ENCODE measurements around the gene SERPINC1.

SERPINC1 gene

GRCh38 chr1:173917635-173918493 is 737 bp upstream of the SERPINC1 start:
- no peaks in the 10 kb centered on the region for H3K36me3 ChIP-seq (ENCODE audit: control insufficient read depth, insufficient read depth, low read length)
- H3K4me1 ChIP-seq (ENCODE audit: control insufficient read depth, insufficient read depth, low read length) = no peaks in the 10 kb centered on the region
- no peaks in the 10 kb centered on the region for H3K27me3 ChIP-seq (ENCODE audit: control insufficient read depth, insufficient read depth, low read length)
- H3K9me3 ChIP-seq (ENCODE audit: control insufficient read depth, low read length) = no peaks in the 10 kb centered on the region
- no peak overlapping the region for H3K9ac ChIP-seq (ENCODE audit: low read length)
- no peak overlapping the region for H3K4me3 ChIP-seq (ENCODE audit: low read length)

GRCh38 chr1:173916667-173917066 is 460 bp downstream of the SERPINC1 start:
- no peaks in the 10 kb centered on the region for H3K9me3 ChIP-seq (ENCODE audit: control insufficient read depth, low read length)
- H3K4me3 ChIP-seq (ENCODE audit: low read length) = no peak overlapping the region
- H3K27me3 ChIP-seq (ENCODE audit: control insufficient read depth, insufficient read depth, low read length) = no peaks in the 10 kb centered on the region
- no peaks in the 10 kb centered on the region for H3K36me3 ChIP-seq (ENCODE audit: control insufficient read depth, insufficient read depth, low read length)
- no peaks in the 10 kb centered on the region for H3K4me1 ChIP-seq (ENCODE audit: control insufficient read depth, insufficient read depth, low read length)
- H3K9ac ChIP-seq (ENCODE audit: low read length) = no peak overlapping the region

- Histone ChIP-seq H3K27me3 (ENCODE audit: control insufficient read depth, insufficient read depth, low read length) (no peaks in the 10 kb centered on the region), H3K9ac (ENCODE audit: low read length) (no peak overlapping the region), H3K36me3 (ENCODE audit: control insufficient read depth, insufficient read depth, low read length) (no peaks in the 10 kb centered on the region), H3K4me3 (ENCODE audit: low read length) (no peak overlapping the region), H3K4me1 (ENCODE audit: control insufficient read depth, insufficient read depth, low read length) (no peaks in the 10 kb centered on the region), H3K9me3 (ENCODE audit: control insufficient read depth, low read length) (no peaks in the 10 kb centered on the region)
Observed at GRCh38 chr1:173915596-173915995, 1.5 kb downstream of the SERPINC1 start.

- no peak overlapping the region for H3K4me3 ChIP-seq (ENCODE audit: low read length)
- no peaks in the 10 kb centered on the region for H3K4me1 ChIP-seq (ENCODE audit: control insufficient read depth, insufficient read depth, low read length)
- H3K27me3 ChIP-seq (ENCODE audit: control insufficient read depth, insufficient read depth, low read length) = no peaks in the 10 kb centered on the region
- H3K9me3 ChIP-seq (ENCODE audit: control insufficient read depth, low read length) = no peaks in the 10 kb centered on the region
- H3K36me3 ChIP-seq (ENCODE audit: control insufficient read depth, insufficient read depth, low read length) = no peaks in the 10 kb centered on the region
- no peak overlapping the region for H3K9ac ChIP-seq (ENCODE audit: low read length)
Observed at GRCh38 chr1:173914366-173914871, 2.7 kb downstream of the SERPINC1 start.

- no peaks in the 10 kb centered on the region for H3K9me3 ChIP-seq (ENCODE audit: control insufficient read depth, low read length)
- no peaks in the 10 kb centered on the region for H3K4me1 ChIP-seq (ENCODE audit: control insufficient read depth, insufficient read depth, low read length)
- no peaks in the 10 kb centered on the region for H3K27me3 ChIP-seq (ENCODE audit: control insufficient read depth, insufficient read depth, low read length)
- no peaks in the 10 kb centered on the region for H3K36me3 ChIP-seq (ENCODE audit: control insufficient read depth, insufficient read depth, low read length)
- no peak overlapping the region for H3K4me3 ChIP-seq (ENCODE audit: low read length)
- H3K9ac ChIP-seq (ENCODE audit: low read length) = no peak overlapping the region
Observed at GRCh38 chr1:173913111-173913510, 4.0 kb downstream of the SERPINC1 start.

- Histone ChIP-seq H3K36me3 (ENCODE audit: control insufficient read depth, insufficient read depth, low read length) (no peaks in the 10 kb centered on the region), H3K27me3 (ENCODE audit: control insufficient read depth, insufficient read depth, low read length) (no peaks in the 10 kb centered on the region), H3K4me1 (ENCODE audit: control insufficient read depth, insufficient read depth, low read length) (peaks cover 9% of the 10 kb centered on the region), H3K9ac (ENCODE audit: low read length) (no peak overlapping the region), H3K4me3 (ENCODE audit: low read length) (no peak overlapping the region), H3K9me3 (ENCODE audit: control insufficient read depth, low read length) (no peaks in the 10 kb centered on the region)
Observed at GRCh38 chr1:173903827-173904531, 13.1 kb downstream of the SERPINC1 start.

GRCh38 chr1:173900992-173901391 is 16.1 kb downstream of the SERPINC1 start:
- no peaks in the 10 kb centered on the region for H3K27me3 ChIP-seq (ENCODE audit: control insufficient read depth, insufficient read depth, low read length)
- no peak overlapping the region for H3K4me3 ChIP-seq (ENCODE audit: low read length)
- no peak overlapping the region for H3K9ac ChIP-seq (ENCODE audit: low read length)
- H3K9me3 ChIP-seq (ENCODE audit: control insufficient read depth, low read length) = no peaks in the 10 kb centered on the region
- no peaks in the 10 kb centered on the region for H3K36me3 ChIP-seq (ENCODE audit: control insufficient read depth, insufficient read depth, low read length)
- H3K4me1 ChIP-seq (ENCODE audit: control insufficient read depth, insufficient read depth, low read length) = peaks cover 13% of the 10 kb centered on the region

GRCh38 chr1:173900427-173900826 is 16.7 kb downstream of the SERPINC1 start:
- H3K9ac ChIP-seq (ENCODE audit: low read length) = no peak overlapping the region
- H3K9me3 ChIP-seq (ENCODE audit: control insufficient read depth, low read length) = no peaks in the 10 kb centered on the region
- H3K27me3 ChIP-seq (ENCODE audit: control insufficient read depth, insufficient read depth, low read length) = no peaks in the 10 kb centered on the region
- H3K4me3 ChIP-seq (ENCODE audit: low read length) = no peak overlapping the region
- peaks cover 13% of the 10 kb centered on the region for H3K4me1 ChIP-seq (ENCODE audit: control insufficient read depth, insufficient read depth, low read length)
- no peaks in the 10 kb centered on the region for H3K36me3 ChIP-seq (ENCODE audit: control insufficient read depth, insufficient read depth, low read length)

GRCh38 chr1:173894189-173894588 is 22.9 kb downstream of the SERPINC1 start:
- H3K36me3 ChIP-seq (ENCODE audit: control insufficient read depth, insufficient read depth, low read length) = no peaks in the 10 kb centered on the region
- H3K9me3 ChIP-seq (ENCODE audit: control insufficient read depth, low read length) = no peaks in the 10 kb centered on the region
- no peak overlapping the region for H3K4me3 ChIP-seq (ENCODE audit: low read length)
- peaks cover 4% of the 10 kb centered on the region for H3K4me1 ChIP-seq (ENCODE audit: control insufficient read depth, insufficient read depth, low read length)
- H3K9ac ChIP-seq (ENCODE audit: low read length) = no peak overlapping the region
- H3K27me3 ChIP-seq (ENCODE audit: control insufficient read depth, insufficient read depth, low read length) = no peaks in the 10 kb centered on the region

- H3K36me3 ChIP-seq (ENCODE audit: control insufficient read depth, insufficient read depth, low read length) = no peaks in the 10 kb centered on the region
- H3K27me3 ChIP-seq (ENCODE audit: control insufficient read depth, insufficient read depth, low read length) = no peaks in the 10 kb centered on the region
- no peaks in the 10 kb centered on the region for H3K9me3 ChIP-seq (ENCODE audit: control insufficient read depth, low read length)
- no peak overlapping the region for H3K4me3 ChIP-seq (ENCODE audit: low read length)
- H3K4me1 ChIP-seq (ENCODE audit: control insufficient read depth, insufficient read depth, low read length) = peaks cover 4% of the 10 kb centered on the region
- no peak overlapping the region for H3K9ac ChIP-seq (ENCODE audit: low read length)
Observed at GRCh38 chr1:173893611-173894010, 23.5 kb downstream of the SERPINC1 start.

- Histone ChIP-seq H3K4me1 (ENCODE audit: control insufficient read depth, insufficient read depth, low read length) (no peaks in the 10 kb centered on the region), H3K9me3 (ENCODE audit: control insufficient read depth, low read length) (no peaks in the 10 kb centered on the region), H3K27me3 (ENCODE audit: control insufficient read depth, insufficient read depth, low read length) (no peaks in the 10 kb centered on the region), H3K36me3 (ENCODE audit: control insufficient read depth, insufficient read depth, low read length) (peaks cover 4% of the 10 kb centered on the region), H3K9ac (ENCODE audit: low read length) (no peak overlapping the region), H3K4me3 (ENCODE audit: low read length) (no peak overlapping the region)
Observed at GRCh38 chr1:173889885-173890284, 27.2 kb downstream of the SERPINC1 start.

GRCh38 chr1:173888749-173889148 is 28.4 kb downstream of the SERPINC1 start:
- H3K36me3 ChIP-seq (ENCODE audit: control insufficient read depth, insufficient read depth, low read length) = peaks cover 4% of the 10 kb centered on the region
- H3K9ac ChIP-seq (ENCODE audit: low read length) = no peak overlapping the region
- H3K4me3 ChIP-seq (ENCODE audit: low read length) = no peak overlapping the region
- no peaks in the 10 kb centered on the region for H3K9me3 ChIP-seq (ENCODE audit: control insufficient read depth, low read length)
- H3K4me1 ChIP-seq (ENCODE audit: control insufficient read depth, insufficient read depth, low read length) = no peaks in the 10 kb centered on the region
- no peaks in the 10 kb centered on the region for H3K27me3 ChIP-seq (ENCODE audit: control insufficient read depth, insufficient read depth, low read length)
